NOMO-1 (cell line): Measurements from ENCODE around the gene ARFGAP1.

Source experiments
- DNase-seq, 2 experiments: peaks; one replicate each; lab custom pipeline; 2025; ENCODE audit not compliant: unreplicated experiment in 2 of 2; lab: John Stamatoyannopoulos, UW

ARFGAP1 gene

DNA sequence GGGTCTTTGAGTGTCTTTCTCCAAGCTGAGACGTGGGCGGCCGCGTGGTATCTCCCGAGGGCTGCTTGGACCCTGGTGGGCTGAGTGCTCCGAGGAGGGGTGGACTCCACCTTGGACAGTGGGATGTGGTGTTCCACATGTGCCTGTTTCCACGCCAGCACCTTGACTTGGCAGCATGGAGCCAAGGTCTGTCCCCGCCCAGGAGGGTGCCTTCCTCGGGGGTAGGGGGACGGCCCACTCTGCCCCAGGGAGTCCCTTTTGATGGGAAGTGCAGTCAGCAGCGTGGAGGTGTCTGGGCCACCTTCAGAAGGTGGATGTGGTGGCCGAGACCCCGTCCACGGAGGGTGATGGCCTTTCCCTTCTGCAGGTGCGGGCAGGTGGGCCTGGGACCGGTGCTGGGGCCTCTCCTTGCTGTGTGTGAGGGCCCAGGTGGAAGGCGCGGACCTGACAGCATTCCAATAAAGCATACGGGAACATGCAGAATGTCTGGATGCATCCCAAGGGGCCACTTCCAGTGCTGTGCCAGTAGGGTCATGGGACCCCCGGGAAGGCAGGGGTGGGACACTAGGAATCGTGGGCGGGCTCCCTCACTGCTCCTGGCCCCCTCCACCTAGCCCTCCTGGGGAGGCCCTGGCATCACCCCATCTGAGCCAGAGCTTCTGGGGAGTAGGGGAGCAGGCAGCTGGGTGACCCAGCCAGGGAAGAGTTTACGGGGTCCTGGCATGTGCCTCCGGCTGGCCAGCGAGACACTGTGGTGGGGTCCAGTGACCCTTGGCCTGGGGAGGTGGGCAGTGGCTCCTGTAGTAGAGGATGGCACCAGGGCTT is 16.9 kb downstream of the ARFGAP1 start:
- DNase-seq = no peak

DNA sequence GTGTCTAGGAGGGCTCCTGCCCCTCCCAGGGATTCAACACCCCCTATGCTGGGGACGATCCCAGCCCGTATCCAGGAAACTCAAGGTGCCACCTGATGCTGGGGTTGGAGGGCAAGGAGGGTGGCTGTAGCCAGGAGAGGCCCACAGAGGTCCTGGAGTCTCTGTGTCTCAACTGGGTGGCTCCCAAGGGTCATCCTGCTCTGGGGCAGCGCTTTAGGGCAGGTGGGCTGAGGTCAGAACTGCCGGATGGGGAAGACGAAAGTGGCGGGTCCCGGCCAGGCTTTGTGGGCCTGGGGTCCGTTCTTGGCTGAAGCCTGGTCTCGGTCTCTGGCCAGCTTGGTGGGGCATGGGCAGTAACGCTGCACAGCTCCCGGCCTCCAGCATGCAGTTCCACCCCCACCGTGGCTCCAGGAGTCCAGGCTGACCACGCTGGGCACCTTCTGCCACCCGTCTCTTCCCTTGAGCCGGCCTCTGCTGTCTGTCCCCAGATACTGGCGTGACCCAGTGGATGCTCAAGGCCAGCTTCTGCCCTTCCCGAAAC is 17.6 kb downstream of the ARFGAP1 start:
- no peak for DNase-seq

DNA sequence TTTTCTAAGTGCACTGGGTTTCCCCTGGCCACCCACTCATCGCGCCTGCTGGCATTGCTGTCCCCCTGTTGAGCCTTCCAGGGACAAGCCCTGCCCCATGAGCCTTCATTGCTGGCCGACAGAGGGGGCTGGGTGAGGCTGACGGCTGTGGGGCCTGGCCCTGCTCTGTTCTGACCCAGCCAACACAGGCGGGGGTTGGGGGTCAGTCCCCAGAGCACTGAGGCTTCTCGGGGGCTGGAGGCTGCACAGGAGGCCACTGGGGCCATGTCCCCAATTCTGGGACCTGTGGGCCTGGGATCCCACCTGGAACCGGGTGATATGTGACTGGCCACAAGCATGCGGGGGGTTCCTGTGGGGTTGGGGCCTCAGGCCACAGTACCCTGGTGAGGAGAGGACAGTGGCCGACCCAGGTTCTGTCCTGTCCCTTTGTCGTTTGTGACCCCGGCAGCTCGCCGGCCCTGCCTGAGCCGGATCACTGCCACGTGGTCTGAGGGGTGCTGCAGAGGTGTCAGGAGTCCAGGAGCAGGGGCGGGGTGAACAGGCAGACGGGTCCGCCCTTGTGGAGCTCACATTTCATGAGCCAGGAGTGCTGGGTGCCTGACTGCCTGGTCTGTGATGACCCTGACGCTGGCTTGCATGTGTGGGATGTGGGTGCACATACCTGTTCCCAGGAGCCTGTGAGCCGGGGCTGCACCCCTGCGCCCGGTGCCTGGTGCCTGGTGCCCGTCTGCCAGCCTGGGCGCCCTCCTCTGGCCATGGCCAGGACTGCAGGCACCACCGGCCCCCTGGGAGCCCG is 18.3 kb downstream of the ARFGAP1 start:
- DNase-seq = peak; percentile 2 to 20

DNA sequence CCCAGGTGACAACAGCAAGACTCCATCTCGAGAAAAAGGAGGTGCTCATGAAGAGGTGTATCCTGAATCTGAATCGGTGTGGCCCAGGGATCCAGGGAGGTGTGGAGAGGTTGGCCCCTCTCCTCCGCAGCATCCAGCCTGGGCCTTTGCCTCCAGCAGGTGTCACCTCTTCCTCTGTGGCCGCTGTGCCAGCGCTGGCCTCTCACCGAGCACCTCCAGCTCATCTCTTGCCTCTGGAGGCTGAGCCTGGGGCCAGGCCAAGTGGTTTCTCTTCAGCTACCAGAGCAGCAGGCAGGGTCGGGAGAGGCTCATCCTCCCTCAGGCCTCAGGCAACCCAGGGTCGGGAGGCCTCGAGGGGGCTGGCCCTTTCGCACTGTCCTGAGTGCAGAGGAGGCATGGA is 19.2 kb downstream of the ARFGAP1 start:
- no peak for DNase-seq

DNA sequence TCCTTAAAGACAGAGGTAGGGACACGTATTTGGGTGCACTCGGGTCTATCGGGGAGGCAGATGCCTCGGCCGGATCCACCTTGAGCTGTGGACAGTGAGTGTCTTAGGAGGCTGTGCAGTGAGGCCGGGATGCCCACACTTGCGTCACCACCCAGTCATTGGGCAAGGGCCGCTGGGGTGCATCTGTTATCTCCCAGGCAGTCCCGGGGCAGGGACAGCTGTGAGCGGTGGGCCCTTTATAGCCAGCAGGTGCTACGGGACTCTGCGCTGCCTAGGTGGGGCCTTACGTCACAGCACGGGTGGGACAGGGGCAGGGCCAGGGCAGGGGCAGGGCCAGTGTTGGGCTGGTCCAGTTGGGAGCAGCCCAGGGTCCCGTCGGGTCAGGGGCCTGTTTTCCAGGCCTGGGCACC is 19.7 kb downstream of the ARFGAP1 start:
- no peak for DNase-seq

DNA sequence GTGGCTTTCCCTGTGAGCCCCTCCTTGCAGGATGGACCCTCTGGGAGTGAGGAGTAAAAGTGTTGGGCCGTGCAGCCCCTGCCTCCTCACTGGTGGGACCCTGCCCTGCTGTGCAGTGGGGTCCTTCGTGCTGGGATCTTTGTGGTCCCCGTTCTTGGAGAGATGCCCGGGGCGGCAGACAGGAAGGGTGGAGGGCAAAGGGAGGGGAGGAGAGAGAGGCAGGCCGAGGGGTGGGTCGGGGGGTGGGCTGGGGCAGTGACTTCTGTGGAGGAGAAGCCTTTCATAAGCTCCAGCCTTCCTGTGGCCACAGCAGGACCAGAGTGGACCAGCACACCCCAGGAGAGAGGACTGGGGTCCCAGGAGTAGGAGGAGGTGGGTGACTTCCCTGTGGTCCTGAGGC is 20.3 kb downstream of the ARFGAP1 start, which contains the start of gene COL20A1:
TSS of gene COL20A1 (plus strand) at position 283 of the 400 bp plus-strand sequence. CDS start 1,922 bp downstream, outside the sequence.
- no peak for DNase-seq

DNA sequence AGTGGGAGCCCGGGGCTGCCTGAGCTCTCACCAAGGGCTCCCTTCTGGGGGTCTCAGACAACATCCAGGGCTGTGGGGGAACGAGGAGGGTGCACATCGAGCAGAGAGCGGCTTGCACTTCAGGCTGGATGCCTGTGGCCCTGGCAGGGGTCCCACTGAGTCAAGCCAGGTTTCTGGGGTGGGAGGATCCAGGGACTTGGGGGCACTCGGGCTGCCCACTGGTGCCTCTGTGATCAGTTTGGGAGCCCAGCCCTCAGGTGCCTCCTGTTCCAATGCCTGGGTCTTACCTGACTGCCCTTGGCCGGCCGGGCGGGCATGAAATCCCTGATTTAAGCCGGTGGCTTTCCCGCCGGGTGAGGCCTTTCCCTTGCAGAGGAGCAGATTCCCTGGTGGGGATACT is 20.8 kb downstream of the ARFGAP1 start:
- DNase-seq = no peak

DNA sequence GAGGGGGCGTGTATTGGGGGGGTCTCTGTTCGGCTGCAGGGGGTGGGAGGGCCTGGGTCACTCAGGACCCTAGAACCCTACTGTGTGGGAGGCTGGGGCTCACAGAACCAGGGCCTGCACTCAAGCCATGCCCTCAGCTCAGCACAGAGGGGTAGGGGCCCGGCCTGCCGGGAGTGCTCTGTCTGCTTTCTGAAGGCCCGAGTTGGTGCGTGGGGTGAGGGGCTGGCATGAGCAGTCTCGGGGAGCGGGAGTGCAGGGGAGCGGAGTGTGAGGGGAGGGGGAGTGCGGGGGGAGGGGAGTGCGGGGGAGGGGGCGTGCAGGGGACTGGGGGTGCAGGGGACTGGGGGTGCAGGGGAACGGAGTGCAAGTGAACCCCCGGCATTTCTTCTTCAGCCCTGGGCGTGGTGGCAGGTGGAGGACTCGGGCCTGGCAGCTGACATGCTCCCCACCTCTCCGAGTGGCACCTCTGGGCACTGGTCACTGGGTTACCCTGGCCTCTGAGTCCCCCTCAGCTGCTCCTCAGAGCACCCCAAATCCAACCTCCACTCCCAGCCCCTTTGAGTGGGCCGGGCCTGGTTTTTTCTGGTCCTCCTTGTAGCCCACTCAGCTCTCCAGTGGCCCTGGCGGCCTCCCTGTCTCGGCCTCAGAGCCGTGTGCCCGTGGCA is 21.4 kb downstream of the ARFGAP1 start:
- DNase-seq = no peak

DNA sequence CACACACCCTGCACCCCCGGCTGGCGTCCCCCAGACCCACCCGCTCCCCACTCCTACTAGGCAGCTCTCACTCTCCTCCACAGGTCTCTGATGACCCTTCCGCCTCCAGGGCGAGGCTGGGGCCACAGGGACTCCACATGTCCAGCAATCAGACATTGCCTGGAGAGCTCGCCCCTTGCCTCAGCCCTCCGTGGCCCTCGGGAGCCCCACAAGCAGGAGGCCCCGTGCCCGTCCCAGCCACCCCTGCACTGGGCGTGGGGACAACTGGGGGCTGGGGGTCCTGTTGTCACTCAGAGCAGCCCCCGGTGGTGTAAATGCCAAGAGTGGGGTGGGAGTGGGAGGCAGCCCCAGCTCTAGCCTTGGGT is 21.9 kb downstream of the ARFGAP1 start:
- DNase-seq = no peak

DNA sequence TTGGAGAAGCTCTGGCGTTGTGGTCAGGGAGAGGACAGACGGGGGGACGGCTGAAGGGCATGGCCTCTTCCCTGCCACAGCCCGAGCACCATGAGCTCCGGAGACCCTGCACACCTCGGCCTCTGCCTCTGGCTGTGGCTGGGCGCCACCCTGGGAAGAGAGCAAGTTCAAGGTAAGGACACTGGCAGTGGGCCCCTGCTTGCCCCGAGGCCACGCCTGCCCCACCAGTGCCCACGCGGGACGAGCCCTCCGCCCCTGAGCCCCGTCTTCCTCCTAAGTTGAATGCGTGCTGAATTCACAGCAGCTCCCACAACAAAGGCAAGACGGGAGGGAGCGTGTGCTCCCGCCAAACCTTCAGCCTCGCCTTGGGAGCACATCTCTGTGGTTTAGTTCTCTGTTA is 22.4 kb downstream of the ARFGAP1 start:
- no peak for DNase-seq

DNA sequence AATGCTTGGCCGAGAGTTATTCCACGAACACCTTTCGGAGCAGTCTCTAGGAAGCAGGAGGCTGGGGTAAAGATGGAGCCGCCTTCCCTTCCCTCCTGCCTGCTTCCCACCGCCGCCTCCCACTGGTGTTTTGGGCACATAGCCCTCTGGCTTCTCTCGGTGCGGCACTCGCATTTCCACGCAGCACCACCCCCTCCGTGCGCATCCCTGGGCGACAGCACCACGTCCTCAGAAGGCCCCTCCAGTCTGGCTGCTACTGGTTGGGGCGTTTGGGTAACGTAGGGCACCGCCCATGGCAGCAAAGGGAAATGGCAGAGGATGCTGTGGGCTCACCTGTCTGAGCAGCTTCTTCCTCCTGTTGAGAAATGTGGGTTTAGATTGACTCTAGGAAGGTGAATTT is 22.8 kb downstream of the ARFGAP1 start:
- no peak for DNase-seq

DNA sequence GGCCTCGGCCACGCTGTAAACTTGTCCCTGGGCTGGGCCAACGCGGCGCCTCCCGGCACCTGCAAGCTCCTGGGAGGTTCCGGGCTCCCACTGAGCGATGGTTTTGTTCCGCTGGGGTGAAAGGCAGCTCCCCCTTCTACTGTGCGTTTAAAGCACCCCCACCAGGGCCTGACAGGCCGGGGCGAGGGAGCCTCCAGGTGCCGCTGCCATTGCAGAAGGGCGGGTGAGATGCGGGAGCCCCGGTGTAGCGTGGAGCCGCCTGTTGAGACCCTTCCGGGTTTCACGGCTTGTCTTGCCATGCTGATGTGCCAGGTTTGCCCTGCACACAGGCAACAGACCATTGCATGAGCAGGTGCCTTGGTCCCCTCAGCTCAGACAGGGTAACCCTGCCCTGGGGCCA is 23.2 kb downstream of the ARFGAP1 start:
- no peak for DNase-seq

DNA sequence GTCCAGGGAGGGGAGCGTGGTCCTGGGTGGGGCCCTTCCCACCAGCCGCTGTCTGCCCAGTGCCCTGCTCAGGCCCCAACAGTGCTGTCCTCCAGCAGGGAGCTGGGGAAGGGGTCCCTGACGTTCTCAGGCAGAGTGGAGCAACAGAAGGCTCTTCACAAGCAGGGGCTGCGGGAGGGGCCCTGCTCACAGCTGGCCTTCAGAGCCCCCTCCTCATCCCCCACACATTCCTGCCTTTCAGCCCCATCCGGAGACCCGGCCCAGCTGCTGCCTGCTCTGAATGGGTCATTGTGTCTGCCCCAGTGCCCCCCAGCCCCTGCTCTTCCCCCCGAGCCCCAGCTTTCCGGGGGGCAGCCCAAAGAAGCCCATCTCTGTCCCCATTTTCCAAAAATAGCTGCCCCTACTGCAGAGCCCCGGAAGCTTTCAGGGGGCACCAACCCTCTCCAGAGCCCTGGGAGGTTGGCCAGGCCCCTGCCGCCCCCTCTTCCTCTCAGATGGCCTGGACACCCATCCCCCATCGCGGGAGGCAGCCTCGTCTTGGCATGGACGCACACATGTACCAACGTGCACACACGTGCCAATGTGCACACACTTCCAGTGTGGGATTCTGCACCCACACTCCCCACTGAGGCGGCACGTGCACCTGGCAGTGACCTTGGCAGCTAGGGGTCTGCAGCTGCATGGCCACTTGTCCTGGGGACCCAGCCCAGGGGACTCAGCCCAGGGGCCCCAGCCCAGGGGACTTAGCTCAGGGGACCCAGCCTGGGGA is 24.1 kb downstream of the ARFGAP1 start:
- no peak for DNase-seq

DNA sequence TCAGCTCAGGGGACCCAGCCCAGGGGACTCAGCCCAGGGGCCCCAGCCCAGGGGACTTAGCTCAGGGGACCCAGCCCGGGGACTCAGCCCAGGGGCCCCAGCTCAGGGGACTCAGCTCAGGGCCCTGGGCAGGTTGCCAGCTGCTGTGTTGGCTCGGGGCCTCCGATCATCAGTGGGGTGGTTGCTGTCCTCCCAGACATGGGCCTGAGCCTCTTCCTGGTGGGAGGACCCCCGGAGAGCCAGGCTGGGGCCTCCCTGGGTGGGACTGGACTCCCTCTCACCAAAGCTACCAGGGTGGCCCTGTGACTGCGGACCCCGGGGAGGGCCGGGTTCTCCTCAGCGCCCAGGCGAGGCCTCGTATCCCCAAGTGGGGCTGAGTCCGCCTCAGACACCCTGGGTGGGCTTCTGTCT is 24.8 kb downstream of the ARFGAP1 start:
- no peak for DNase-seq

DNA sequence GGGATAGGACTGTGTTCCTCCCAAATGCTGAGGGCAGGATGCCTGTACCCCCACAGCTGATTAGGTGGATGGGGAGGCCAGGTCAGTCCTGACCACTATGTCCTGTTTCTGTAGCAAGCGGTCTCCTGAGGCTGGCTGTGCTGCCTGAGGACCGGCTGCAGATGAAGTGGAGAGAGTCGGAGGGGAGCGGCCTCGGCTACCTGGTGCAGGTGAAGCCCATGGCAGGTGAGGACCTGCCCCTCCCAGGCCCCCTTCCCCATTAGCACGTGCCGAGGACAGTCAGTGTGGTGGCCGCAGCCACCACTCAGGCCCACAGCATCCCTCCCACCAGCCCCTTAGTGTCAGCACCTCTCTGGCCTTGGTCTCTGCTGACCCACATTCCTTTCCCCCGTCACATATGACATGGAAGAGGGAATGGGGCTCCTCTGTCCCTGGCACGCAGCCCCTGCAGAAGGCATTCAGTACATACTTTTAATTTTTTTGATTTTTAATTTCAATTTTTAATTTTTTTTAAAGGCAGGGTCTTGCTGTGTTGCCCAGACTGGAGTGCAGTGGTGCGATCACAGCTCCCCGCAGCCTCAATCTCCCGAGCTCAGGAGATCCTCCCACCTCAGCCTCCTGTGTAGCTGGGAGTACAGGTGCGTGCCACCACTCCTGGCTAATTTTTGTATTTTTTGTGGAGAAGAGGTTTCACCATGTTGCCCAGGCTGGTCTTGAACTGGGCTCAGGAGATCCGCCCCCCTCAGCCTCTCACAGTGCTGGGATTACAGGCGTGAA is 25.4 kb downstream of the ARFGAP1 start:
- DNase-seq = no peak

DNA sequence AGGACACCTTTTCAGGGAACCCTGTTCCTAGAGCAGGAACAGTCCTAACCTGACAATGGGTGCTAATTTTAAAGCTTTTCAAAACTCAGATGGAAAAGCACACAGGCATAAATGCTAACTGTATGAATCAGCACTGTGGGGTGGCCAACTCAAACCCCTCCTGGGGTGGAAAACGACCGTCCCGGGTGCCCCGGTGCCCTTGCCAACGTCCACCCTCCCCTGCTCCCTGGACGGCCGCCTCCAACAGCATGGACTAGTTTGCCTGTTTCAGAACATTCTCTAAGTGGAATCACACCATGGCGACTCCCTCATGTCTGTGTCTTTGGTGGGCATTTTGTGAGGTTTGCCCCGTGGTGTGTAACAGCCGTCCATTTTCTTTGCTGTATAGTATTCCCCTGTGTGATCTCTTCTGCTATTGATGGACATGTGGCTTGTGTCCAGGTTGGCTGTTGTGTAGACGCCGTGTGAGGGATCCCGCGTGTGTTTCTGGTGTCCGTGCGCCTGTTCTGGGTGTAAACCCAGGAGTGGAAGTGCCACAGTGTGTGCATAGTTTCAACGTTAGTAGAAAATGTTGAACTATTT is 26.2 kb downstream of the ARFGAP1 start:
- DNase-seq = no peak

DNA sequence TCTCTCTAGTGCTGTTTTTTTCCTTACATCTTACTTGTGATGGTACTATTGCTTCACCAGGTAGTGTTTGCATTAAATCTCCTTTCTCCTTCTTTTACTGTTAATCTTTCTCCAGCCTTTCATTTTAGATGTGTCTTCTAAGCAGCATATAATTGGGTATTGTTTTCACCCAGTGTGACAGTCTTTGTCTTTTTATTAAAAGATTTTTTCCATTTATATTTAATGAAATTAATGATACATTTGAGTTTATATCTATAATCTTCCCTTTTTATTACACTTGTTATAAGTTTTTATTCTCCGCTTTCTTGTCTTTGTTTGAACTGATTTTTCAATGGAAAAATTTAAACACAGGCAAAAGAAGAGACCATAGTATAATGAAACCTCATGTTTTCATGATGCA is 29.1 kb downstream of the ARFGAP1 start:
- DNase-seq = no peak

DNA sequence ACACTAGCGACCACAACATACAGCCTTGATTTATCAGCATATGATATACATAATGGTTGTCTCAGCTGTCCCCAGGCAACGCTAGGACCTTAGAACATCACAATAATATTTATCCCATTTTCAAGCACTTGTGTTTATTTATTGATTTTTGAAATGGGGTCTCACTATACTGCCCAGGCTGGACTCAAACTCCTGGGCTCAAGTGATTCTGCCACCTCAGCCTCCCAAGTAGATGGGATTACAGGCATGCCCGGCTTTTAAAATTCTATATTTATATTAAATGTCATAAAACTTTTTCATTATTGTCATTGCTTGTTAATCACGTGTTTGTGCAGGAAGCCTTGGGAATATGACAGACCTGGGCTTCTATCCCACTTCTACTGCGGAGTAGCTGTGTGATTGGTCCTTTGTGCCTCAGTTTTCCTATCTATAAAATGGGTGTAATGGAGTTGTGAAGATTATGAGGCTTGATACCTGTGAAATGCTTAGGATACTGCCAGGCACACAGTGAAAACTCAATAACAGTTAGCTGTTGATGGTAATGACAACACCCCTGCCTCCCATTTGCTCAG is 30.6 kb downstream of the ARFGAP1 start:
- DNase-seq = no peak

DNA sequence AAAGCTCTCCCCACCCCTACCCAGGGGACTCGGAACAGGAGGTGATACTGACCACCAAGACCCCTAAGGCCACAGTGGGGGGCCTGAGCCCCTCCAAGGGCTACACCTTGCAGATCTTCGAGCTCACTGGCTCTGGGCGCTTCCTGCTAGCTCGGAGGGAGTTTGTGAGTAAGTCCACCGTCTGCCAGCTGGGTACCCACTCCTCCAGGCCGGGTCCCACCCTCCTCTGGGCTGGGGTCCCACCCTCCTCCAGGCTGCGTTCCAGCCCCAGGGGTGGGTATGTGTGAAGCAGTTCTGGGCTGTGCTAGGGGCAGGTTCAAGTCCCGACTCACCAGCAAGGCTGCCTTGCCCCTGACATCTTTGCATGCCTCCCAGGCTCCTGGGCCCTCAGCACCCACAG is 32.8 kb downstream of the ARFGAP1 start:
- DNase-seq = no peak
